Activated CD8-positive, alpha-beta memory T cell treated with anti-CD3 and anti-CD28 coated beads for 24 hours (primary cell): ENCODE results near the gene CT47A7.
"Not testable (repeated sequence)": the region's sequence is repeated elsewhere in the genome, so short reads cannot be mapped to it uniquely, and the experiment has no call there.

Source experiments
- DNase-seq: peaks from one replicate; pipeline ENCODE4 v3.0.0-alpha.2; 2020

Gene CT47A7

GRCh38 chrX:120956500-120956899, at the start of gene CT47A7:
Gene CT47A7, minus strand, starts transcription at chrX:120956600. Its CDS starts 255 bp downstream, at chrX:120956345.
- DNase-seq, result not testable (repeated sequence)

- DNase-seq, result no peak
Observed at GRCh38 chrX:121000589-121000988, 44.2 kb upstream of the CT47A7 start.

DNA sequence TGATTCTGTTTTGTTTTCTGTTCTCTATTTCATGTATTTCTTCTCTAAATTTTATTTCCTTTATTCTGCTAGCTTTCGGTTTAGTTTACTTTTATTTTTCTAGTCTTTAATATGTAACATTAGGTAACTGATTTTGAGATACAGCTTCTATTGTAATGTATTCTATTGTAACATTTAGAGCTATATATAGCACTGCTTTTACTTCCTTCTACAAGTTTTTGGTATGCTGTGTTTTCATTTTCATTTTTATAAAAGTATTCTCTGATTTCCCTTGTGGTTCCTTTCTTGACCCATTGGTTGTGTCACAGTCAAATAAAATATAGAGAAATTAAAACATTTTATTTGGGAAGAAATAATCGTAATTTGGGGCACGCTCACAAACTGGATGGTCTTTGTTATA, 43.0 kb upstream of the CT47A7 start:
- no peak for DNase-seq

GRCh38 chrX:120985660-120986059, 29.3 kb upstream of the CT47A7 start, which contains the start of gene CT47A1:
Gene CT47A1, minus strand, starts transcription at chrX:120985760. Its CDS starts 231 bp downstream, at chrX:120985529.
- not testable (repeated sequence) for DNase-seq
